ENCODE data around the gene SPRR2B. TPM values are rescaled to one million over a fixed set of nuclear protein-coding genes. Genes with fewer than 3 reads are reported as not detected.
"Not testable (repeated sequence)": the region's sequence is repeated elsewhere in the genome, so short reads cannot be mapped to it uniquely, and the experiment has no call there.

Gene SPRR2B
- total and polyA plus RNA-seq, 9 of the 15 experiments (the other 6 are each of a cell fraction or from before 2014, with no cell fraction given) = not detected

GRCh38 chr1:153113416-153113815, 42.0 kb upstream of the SPRR2B start, which contains the start of gene SPRR2F (continued):
- TF ChIP-seq NFE2L1 (tag; IDR thresholded peaks at IDR 0.05; ENCODE audit: borderline replicate concordance, low read depth) = no peak

- not testable (repeated sequence) for H3K9ac ChIP-seq (ENCODE audit: insufficient read depth in 1 of 2, low read depth in 2 of 2, low read length in 2 of 2); ATAC-seq
Measured at GRCh38 chr1:153112454-153112853, 41.0 kb upstream of the SPRR2B start.

GRCh38 chr1:153100245-153100644, 28.8 kb upstream of the SPRR2B start:
- BruUV-seq (replicated peaks) = no TSS peak
- Histone ChIP-seq H3K27ac (ENCODE audit: extremely low read depth, low read depth, low read length) (no peak overlapping the region), H2AFZ (ENCODE audit: low read depth, low read length) (no peak overlapping the region), H3K36me3 (ENCODE audit: control insufficient read depth, insufficient read depth, low read length) (no peaks in the 10 kb centered on the region), H3K9me1 (ENCODE audit: control insufficient read depth, insufficient read depth, low read length) (no peaks in the 10 kb centered on the region), H3K4me3 (no peak overlapping the region), H3K4me2 (ENCODE audit: insufficient read depth, low read length) (no peak overlapping the region), H3K79me2 (ENCODE audit: control insufficient read depth, insufficient read depth, low read length) (no peaks in the 10 kb centered on the region), H4K20me1 (replicated peaks; ENCODE audit: control insufficient read depth, insufficient read depth, low read length) (no peaks in the 10 kb centered on the region), H3K27me3 (ENCODE audit: control insufficient read depth in 2 of 2, insufficient read depth in 2 of 2, low read length in 2 of 2) (no peaks in the 10 kb centered on the region; a peak in 1 of 5 replicates), H3K4me1 (replicated peaks in 1 of 2; ENCODE audit: control insufficient read depth in 2 of 2, insufficient read depth in 2 of 2, low read length in 2 of 2) (no peaks in the 10 kb centered on the region; a peak in 1 of 5 replicates), H3K9ac (ENCODE audit: insufficient read depth in 1 of 2, low read depth in 2 of 2, low read length in 2 of 2) (no peak overlapping the region), H3K9me3 (replicated peaks; ENCODE audit: control insufficient read depth, insufficient read depth, low read depth, low read length) (no peaks in the 10 kb centered on the region)
- FAIRE-seq (no peak), ATAC-seq (no peak), DNase-seq (ENCODE audit: extremely low read depth in 1 of 4, low spot score in 3 of 4) (no peak)
- TF ChIP-seq ZNF79 (CRISPR knock-in tag; IDR thresholded peaks at IDR 0.05; ENCODE audit: low read depth) = no peak
- no peak for TF ChIP-seq SOX6 (IDR thresholded peaks at IDR 0.05)
- TF ChIP-seq HEY1 (CRISPR knock-in tag; IDR thresholded peaks at IDR 0.05; ENCODE audit: borderline replicate concordance) = no peak
- TF ChIP-seq NR2F6 (CRISPR knock-in tag; IDR thresholded peaks at IDR 0.05) = no peak
- TF ChIP-seq ESRRB (CRISPR knock-in tag; IDR thresholded peaks at IDR 0.05; ENCODE audit: borderline replicate concordance) = no peak
- no peak for TF ChIP-seq XRCC3 (IDR thresholded peaks at IDR 0.05)
- no peak for TF ChIP-seq NR2C2 (CRISPR knock-in tag; IDR thresholded peaks at IDR 0.05)
- no peak for TF ChIP-seq NR2C2 (tag; IDR thresholded peaks at IDR 0.05)
- 43% methylated on average over 5 of the region's 5 CpGs for WGBS (ENCODE audit: insufficient coverage, low coverage, missing lambda C conversion rate)
- CTCF ChIA-PET (ENCODE audit: low intra/inter-chr PET ratio) = no interaction called here
- POLR2A ChIA-PET = no interaction called here
- intact Hi-C loops (cut with micrococcal nuclease) = no loop called here
- in situ Hi-C loops (cut with MboI) = no loop called here

More at GRCh38 chr1:153112454-153112853, 41.0 kb upstream of the SPRR2B start:
- H3K4me2 ChIP-seq (ENCODE audit: insufficient read depth, low read length); in situ Hi-C loops (cut with MboI); H3K4me3 ChIP-seq; H3K9me3 ChIP-seq (replicated peaks; ENCODE audit: control insufficient read depth, insufficient read depth, low read depth, low read length); H3K27ac ChIP-seq (ENCODE audit: extremely low read depth, low read depth, low read length); H3K4me1 ChIP-seq (replicated peaks in 1 of 2; ENCODE audit: control insufficient read depth in 2 of 2, insufficient read depth in 2 of 2, low read length in 2 of 2); POLR2A ChIA-PET; FAIRE-seq; H3K36me3 ChIP-seq (ENCODE audit: control insufficient read depth, insufficient read depth, low read length); CTCF ChIA-PET (ENCODE audit: low intra/inter-chr PET ratio); H4K20me1 ChIP-seq (replicated peaks; ENCODE audit: control insufficient read depth, insufficient read depth, low read length); H3K9me1 ChIP-seq (ENCODE audit: control insufficient read depth, insufficient read depth, low read length); H2AFZ ChIP-seq (ENCODE audit: low read depth, low read length); DNase-seq (ENCODE audit: extremely low read depth in 1 of 4, low spot score in 3 of 4); intact Hi-C loops (cut with micrococcal nuclease); H3K27me3 ChIP-seq (ENCODE audit: control insufficient read depth in 2 of 2, insufficient read depth in 2 of 2, low read length in 2 of 2); BruUV-seq (replicated peaks); H3K79me2 ChIP-seq (ENCODE audit: control insufficient read depth, insufficient read depth, low read length): not testable (repeated sequence)
- 42% methylated on average over 5 of the region's 5 CpGs for WGBS (ENCODE audit: insufficient coverage, low coverage, missing lambda C conversion rate)
